ENCODE data around the gene HPN.

Gene HPN

DNA sequence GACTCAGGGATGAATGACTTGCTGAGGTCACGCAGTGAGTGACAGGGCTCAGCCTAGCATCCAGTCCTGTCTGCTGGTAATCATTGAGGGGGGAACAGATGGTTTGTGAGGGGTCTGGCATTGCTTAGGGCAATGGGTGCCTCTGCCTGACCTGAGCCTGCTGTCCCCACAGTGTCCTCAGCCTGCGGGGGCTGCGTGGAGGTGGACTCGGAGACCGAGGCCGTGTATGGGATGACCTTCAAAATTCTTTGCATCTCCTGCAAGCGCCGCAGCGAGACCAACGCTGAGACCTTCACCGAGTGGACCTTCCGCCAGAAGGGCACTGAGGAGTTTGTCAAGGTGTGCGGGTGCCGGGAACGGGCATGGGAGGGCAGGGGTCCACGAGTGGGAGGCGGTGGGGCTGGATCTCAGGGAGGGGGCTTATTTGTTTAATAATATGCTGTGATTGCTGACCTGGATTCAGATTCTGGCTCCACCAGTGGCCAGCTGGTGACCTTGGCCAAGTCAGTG, 9.1 kb upstream of the HPN start:
- Histone ChIP-seq H3K9me3 (replicated peaks in 1 of 2; ENCODE audit: control insufficient read depth in 2 of 2, insufficient read depth in 1 of 2, low read depth in 1 of 2, low read length in 2 of 2) (no peaks in the 10 kb centered on the region), H2AFZ (ENCODE audit: low read length) (no peak overlapping the region), H4K8ac (ENCODE audit: low read depth, low read length) (no peak overlapping the region), H3K4me2 (ENCODE audit: insufficient read depth, low read length, poor library complexity, severe bottlenecking) (no peak overlapping the region), H3K23ac (ENCODE audit: low read depth, low read length, poor library complexity) (no peak overlapping the region), H3K14ac (ENCODE audit: low read length) (peak overlapping the region; percentile 94), H3K4me1 (ENCODE audit: control insufficient read depth in 2 of 2, insufficient read depth in 1 of 2, low read depth in 1 of 2, low read length in 2 of 2) (peaks cover 0 to 7% of the 10 kb centered on the region in 2 donors), H3K79me1 (ENCODE audit: low read depth, low read length) (peaks cover 2% of the 10 kb centered on the region), H3K36me3 (replicated peaks in 1 of 2; ENCODE audit: control insufficient read depth in 2 of 2, insufficient read depth in 2 of 2, low read length in 2 of 2) (peaks cover 10% of the 10 kb centered on the region in 2 donors), H2BK15ac (ENCODE audit: low read length) (peak overlapping the region; percentile 45), H3K27me3 (ENCODE audit: control insufficient read depth in 3 of 3, insufficient read depth in 3 of 3, low read depth in 1 of 3, low read length in 3 of 3) (peaks cover 0 to 15% (median 14%) of the 10 kb centered on the region in 3 experiments), H2BK120ac (ENCODE audit: low read depth, low read length) (peak overlapping the region; percentile 81), H3K27ac (replicated peaks; ENCODE audit: low read length) (no peak overlapping the region), H4K91ac (ENCODE audit: low read depth, low read length, poor library complexity) (peak overlapping the region; percentile 85), H2AK5ac (ENCODE audit: low read depth, low read length) (peak overlapping the region; percentile 83), H3K4ac (ENCODE audit: low read length) (no peak overlapping the region), H3K9ac (ENCODE audit: low read depth, low read length, poor library complexity) (peak overlapping the region; percentile 50), H2BK12ac (ENCODE audit: low read length) (no peak overlapping the region), H3K18ac (ENCODE audit: low read length) (peak overlapping the region; percentile 83), H3K4me3 (ENCODE audit: low read length in 2 of 2) (no peak overlapping the region), H2BK5ac (ENCODE audit: low read length) (peak overlapping the region; percentile 39)
- WGBS, 2 donors (ENCODE audit: extremely low coverage in 2 of 2, insufficient read length in 2 of 2, insufficient replicate concordance in 1 of 2): no CpG with 5 or more reads among the region's 17 CpGs
- DNase-seq (ENCODE audit: low spot score): no peak

DNA sequence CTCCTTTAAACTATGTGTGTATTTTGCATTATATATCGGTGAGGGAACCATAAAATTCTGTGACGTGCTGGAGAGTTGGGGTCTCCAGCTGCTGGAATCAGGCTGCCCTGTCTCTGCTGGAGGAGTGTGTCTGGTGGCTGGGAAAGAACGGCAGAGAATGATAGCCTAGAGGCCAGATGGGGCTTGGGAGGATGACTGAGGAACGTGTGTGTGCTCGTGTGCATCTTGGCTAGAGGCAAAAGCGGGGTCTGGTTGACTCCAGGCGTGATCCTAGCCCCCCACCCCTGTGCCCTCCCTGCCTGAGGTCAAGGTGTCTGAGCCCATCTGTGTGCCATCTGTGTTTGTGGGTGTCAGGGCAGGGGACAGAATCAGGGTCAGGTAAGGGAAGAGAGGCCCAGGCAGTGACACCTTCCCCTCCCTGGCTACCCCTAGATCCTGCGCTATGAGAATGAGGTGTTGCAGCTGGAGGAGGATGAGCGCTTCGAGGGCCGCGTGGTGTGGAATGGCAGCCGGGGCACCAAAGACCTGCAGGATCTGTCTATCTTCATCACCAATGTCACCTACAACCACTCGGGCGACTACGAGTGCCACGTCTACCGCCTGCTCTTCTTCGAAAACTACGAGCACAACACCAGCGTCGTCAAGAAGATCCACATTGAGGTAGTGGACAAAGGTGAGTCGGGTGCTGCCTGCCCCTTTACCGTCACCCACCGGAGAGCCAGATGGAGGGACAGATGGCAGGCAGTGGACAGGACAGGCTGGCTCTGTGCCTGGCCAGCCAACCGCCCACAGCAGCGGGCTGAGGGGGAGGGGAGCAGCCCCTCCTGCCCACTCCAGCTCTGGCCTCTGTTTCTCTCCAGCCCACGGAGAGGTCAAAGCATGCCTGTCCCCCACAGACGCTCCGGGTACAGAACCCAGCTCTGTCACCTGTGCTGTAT, 8.2 kb upstream of the HPN start:
- no peak overlapping the region for H4K91ac ChIP-seq (ENCODE audit: low read depth, low read length, poor library complexity)
- H3K14ac ChIP-seq (ENCODE audit: low read length): no peak overlapping the region
- peaks cover 2% of the 10 kb centered on the region for H3K79me1 ChIP-seq (ENCODE audit: low read depth, low read length)
- DNase-seq (ENCODE audit: low spot score): no peak
- H3K27ac ChIP-seq (replicated peaks; ENCODE audit: low read length): no peak overlapping the region
- no peak overlapping the region for H3K4me2 ChIP-seq (ENCODE audit: insufficient read depth, low read length, poor library complexity, severe bottlenecking)
- H3K9ac ChIP-seq (ENCODE audit: low read depth, low read length, poor library complexity): peak overlapping the region; percentile 60
- peaks cover under 1 to 4% of the 10 kb centered on the region in 2 donors for H3K36me3 ChIP-seq (replicated peaks in 1 of 2; ENCODE audit: control insufficient read depth in 2 of 2, insufficient read depth in 2 of 2, low read length in 2 of 2)
- H3K4ac ChIP-seq (ENCODE audit: low read length): no peak overlapping the region
- no peak overlapping the region for H4K8ac ChIP-seq (ENCODE audit: low read depth, low read length)
- peak overlapping the region; percentile 57 for H3K18ac ChIP-seq (ENCODE audit: low read length)
- peak overlapping the region; percentile 75 for H2BK5ac ChIP-seq (ENCODE audit: low read length)
- no peaks in the 10 kb centered on the region for H3K9me3 ChIP-seq (replicated peaks in 1 of 2; ENCODE audit: control insufficient read depth in 2 of 2, insufficient read depth in 1 of 2, low read depth in 1 of 2, low read length in 2 of 2)
- peaks cover 0 to 15% (median 14%) of the 10 kb centered on the region in 3 experiments for H3K27me3 ChIP-seq (ENCODE audit: control insufficient read depth in 3 of 3, insufficient read depth in 3 of 3, low read depth in 1 of 3, low read length in 3 of 3)
- WGBS, 2 donors (ENCODE audit: extremely low coverage in 2 of 2, insufficient read length in 2 of 2, insufficient replicate concordance in 1 of 2): no CpG with 5 or more reads among the region's 30 CpGs
- H2BK120ac ChIP-seq (ENCODE audit: low read depth, low read length): peak overlapping the region; percentile 47
- H2AFZ ChIP-seq (ENCODE audit: low read length): no peak overlapping the region
- H2BK15ac ChIP-seq (ENCODE audit: low read length): peak overlapping the region; percentile 24
- peak overlapping the region; percentile 58 for H2BK12ac ChIP-seq (ENCODE audit: low read length)
- H3K4me1 ChIP-seq (ENCODE audit: control insufficient read depth in 2 of 2, insufficient read depth in 1 of 2, low read depth in 1 of 2, low read length in 2 of 2): peaks cover 0 to 7% of the 10 kb centered on the region in 2 donors
- peak overlapping the region in 1 of 2 donors; percentile 14 for H3K4me3 ChIP-seq (ENCODE audit: low read length in 2 of 2)
- H2AK5ac ChIP-seq (ENCODE audit: low read depth, low read length): no peak overlapping the region
- H3K23ac ChIP-seq (ENCODE audit: low read depth, low read length, poor library complexity): peak overlapping the region; percentile 73

DNA sequence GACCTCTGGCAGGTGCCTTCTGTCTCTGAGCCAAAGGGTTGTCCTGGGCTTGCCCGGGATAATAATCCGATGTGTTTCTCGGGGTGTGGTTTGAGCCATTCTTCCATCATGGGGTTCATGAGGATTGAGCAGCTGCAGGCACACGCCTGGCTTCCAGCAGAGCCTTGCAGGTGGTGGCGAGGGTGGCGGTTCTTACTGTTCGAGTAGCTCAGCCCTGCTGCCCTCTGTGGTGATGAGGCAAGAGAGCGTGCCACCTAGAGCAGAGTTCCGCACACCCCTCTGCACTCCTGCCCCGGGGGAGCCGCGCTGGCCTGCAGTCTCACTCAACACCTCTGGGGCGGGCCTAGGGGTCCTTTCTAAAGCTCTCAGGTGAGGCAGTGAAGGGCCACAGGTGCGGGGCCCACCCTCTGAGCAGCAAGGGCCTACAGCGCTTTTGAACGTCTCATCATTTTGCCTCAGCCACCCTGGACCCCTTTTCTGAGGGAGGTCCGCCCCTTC, 7.5 kb upstream of the HPN start:
- no peak overlapping the region for H3K4me3 ChIP-seq (ENCODE audit: low read length in 2 of 2)
- H3K9ac ChIP-seq (ENCODE audit: low read depth, low read length, poor library complexity): no peak overlapping the region
- peaks cover 0 to 15% (median 14%) of the 10 kb centered on the region in 3 experiments for H3K27me3 ChIP-seq (ENCODE audit: control insufficient read depth in 3 of 3, insufficient read depth in 3 of 3, low read depth in 1 of 3, low read length in 3 of 3)
- H3K4me2 ChIP-seq (ENCODE audit: insufficient read depth, low read length, poor library complexity, severe bottlenecking): no peak overlapping the region
- peaks cover 2% of the 10 kb centered on the region for H3K79me1 ChIP-seq (ENCODE audit: low read depth, low read length)
- no peak overlapping the region for H4K8ac ChIP-seq (ENCODE audit: low read depth, low read length)
- no peak for DNase-seq (ENCODE audit: low spot score)
- H3K9me3 ChIP-seq (replicated peaks in 1 of 2; ENCODE audit: control insufficient read depth in 2 of 2, insufficient read depth in 1 of 2, low read depth in 1 of 2, low read length in 2 of 2): no peaks in the 10 kb centered on the region
- H3K14ac ChIP-seq (ENCODE audit: low read length): no peak overlapping the region
- H3K4me1 ChIP-seq (ENCODE audit: control insufficient read depth in 2 of 2, insufficient read depth in 1 of 2, low read depth in 1 of 2, low read length in 2 of 2): peaks cover 2 to 7% of the 10 kb centered on the region in 2 donors
- H3K36me3 ChIP-seq (replicated peaks in 1 of 2; ENCODE audit: control insufficient read depth in 2 of 2, insufficient read depth in 2 of 2, low read length in 2 of 2): peaks cover 0 to 4% of the 10 kb centered on the region in 2 donors
- no peak overlapping the region for H2BK120ac ChIP-seq (ENCODE audit: low read depth, low read length)
- no peak overlapping the region for H4K91ac ChIP-seq (ENCODE audit: low read depth, low read length, poor library complexity)
- no peak overlapping the region for H2AFZ ChIP-seq (ENCODE audit: low read length)
- no peak overlapping the region for H3K18ac ChIP-seq (ENCODE audit: low read length)
- H3K4ac ChIP-seq (ENCODE audit: low read length): no peak overlapping the region
- H3K23ac ChIP-seq (ENCODE audit: low read depth, low read length, poor library complexity): no peak overlapping the region
- no peak overlapping the region for H2BK12ac ChIP-seq (ENCODE audit: low read length)
- no CpG with 5 or more reads among the region's 17 CpGs for WGBS, 2 donors (ENCODE audit: extremely low coverage in 2 of 2, insufficient read length in 2 of 2, insufficient replicate concordance in 1 of 2)
- peak overlapping the region; percentile 75 for H2BK5ac ChIP-seq (ENCODE audit: low read length)
- H3K27ac ChIP-seq (replicated peaks; ENCODE audit: low read length): no peak overlapping the region
- no peak overlapping the region for H2AK5ac ChIP-seq (ENCODE audit: low read depth, low read length)
- no peak overlapping the region for H2BK15ac ChIP-seq (ENCODE audit: low read length)
